Measurements from ENCODE around the gene HDGFL2.

HDGFL2 gene

GRCh38 chr19:4497770-4498389 lies 25.8 kb downstream of the HDGFL2 start:
- DNase-seq (ENCODE audit: low spot score) = no peak
- FAIRE-seq = no peak

- FAIRE-seq = no peak
Measured at GRCh38 chr19:4498694-4499093, 26.6 kb downstream of the HDGFL2 start.

GRCh38 chr19:4499318-4499717 lies 27.2 kb downstream of the HDGFL2 start:
- DNase-seq (ENCODE audit: low spot score) (no peak), FAIRE-seq (no peak)

More at GRCh38 chr19:4498694-4499093, 26.6 kb downstream of the HDGFL2 start:
- no peak for DNase-seq (ENCODE audit: low spot score)

- FAIRE-seq (no peak), DNase-seq (ENCODE audit: low spot score) (no peak)
Measured at GRCh38 chr19:4499855-4500254, 27.8 kb downstream of the HDGFL2 start.

- FAIRE-seq = no peak
- DNase-seq (ENCODE audit: low spot score) = no peak
Measured at GRCh38 chr19:4500841-4501591, 28.9 kb downstream of the HDGFL2 start.

- DNase-seq (ENCODE audit: low spot score) = no peak
- FAIRE-seq = no peak
Measured at GRCh38 chr19:4501691-4502090, 29.6 kb downstream of the HDGFL2 start.

- FAIRE-seq (no peak), DNase-seq (ENCODE audit: low spot score) (no peak)
Measured at GRCh38 chr19:4502282-4503131, 30.4 kb downstream of the HDGFL2 start.

GRCh38 chr19:4503132-4503824 lies 31.2 kb downstream of the HDGFL2 start:
- FAIRE-seq = no peak

GRCh38 chr19:4503825-4504170 lies 31.7 kb downstream of the HDGFL2 start:
- FAIRE-seq = no peak
- no peak for DNase-seq (ENCODE audit: low spot score)

More at GRCh38 chr19:4503132-4503824, 31.2 kb downstream of the HDGFL2 start:
- DNase-seq (ENCODE audit: low spot score) = no peak

- DNase-seq (ENCODE audit: low spot score) (no peak), FAIRE-seq (no peak)
Measured at GRCh38 chr19:4504297-4504701, 32.2 kb downstream of the HDGFL2 start.

- DNase-seq (ENCODE audit: low spot score) (no peak), FAIRE-seq (no peak)
Measured at GRCh38 chr19:4504891-4505569, 32.9 kb downstream of the HDGFL2 start.

GRCh38 chr19:4505570-4506448 lies 33.7 kb downstream of the HDGFL2 start:
- DNase-seq (ENCODE audit: low spot score) = no peak
- no peak for FAIRE-seq

- DNase-seq (ENCODE audit: low spot score) = peak; percentile 55
- FAIRE-seq = no peak
Measured at GRCh38 chr19:4506449-4507149, 34.5 kb downstream of the HDGFL2 start.

GRCh38 chr19:4507150-4507452 lies 35.0 kb downstream of the HDGFL2 start:
- FAIRE-seq = no peak
- DNase-seq (ENCODE audit: low spot score) = no peak

- DNase-seq (ENCODE audit: low spot score) = no peak
Measured at GRCh38 chr19:4507804-4508203, 35.7 kb downstream of the HDGFL2 start.

GRCh38 chr19:4508698-4509097 lies 36.6 kb downstream of the HDGFL2 start:
- DNase-seq (ENCODE audit: low spot score) (no peak), FAIRE-seq (no peak)

More at GRCh38 chr19:4507804-4508203, 35.7 kb downstream of the HDGFL2 start:
- FAIRE-seq = no peak

GRCh38 chr19:4510435-4511255 lies 38.5 kb downstream of the HDGFL2 start:
- DNase-seq (ENCODE audit: low spot score) (no peak), FAIRE-seq (no peak)

- FAIRE-seq = no peak
- DNase-seq (ENCODE audit: low spot score) = no peak
Measured at GRCh38 chr19:4511300-4512054, 39.4 kb downstream of the HDGFL2 start.
